ENCODE measurements around the gene DDX20. TPM values are rescaled to one million over a fixed set of nuclear protein-coding genes. Genes with fewer than 3 reads are reported as not detected.

DDX20 gene
- total and polyA plus RNA-seq, 5 donors = 3.4 to 7.7 (median 6.6) TPM

DNA sequence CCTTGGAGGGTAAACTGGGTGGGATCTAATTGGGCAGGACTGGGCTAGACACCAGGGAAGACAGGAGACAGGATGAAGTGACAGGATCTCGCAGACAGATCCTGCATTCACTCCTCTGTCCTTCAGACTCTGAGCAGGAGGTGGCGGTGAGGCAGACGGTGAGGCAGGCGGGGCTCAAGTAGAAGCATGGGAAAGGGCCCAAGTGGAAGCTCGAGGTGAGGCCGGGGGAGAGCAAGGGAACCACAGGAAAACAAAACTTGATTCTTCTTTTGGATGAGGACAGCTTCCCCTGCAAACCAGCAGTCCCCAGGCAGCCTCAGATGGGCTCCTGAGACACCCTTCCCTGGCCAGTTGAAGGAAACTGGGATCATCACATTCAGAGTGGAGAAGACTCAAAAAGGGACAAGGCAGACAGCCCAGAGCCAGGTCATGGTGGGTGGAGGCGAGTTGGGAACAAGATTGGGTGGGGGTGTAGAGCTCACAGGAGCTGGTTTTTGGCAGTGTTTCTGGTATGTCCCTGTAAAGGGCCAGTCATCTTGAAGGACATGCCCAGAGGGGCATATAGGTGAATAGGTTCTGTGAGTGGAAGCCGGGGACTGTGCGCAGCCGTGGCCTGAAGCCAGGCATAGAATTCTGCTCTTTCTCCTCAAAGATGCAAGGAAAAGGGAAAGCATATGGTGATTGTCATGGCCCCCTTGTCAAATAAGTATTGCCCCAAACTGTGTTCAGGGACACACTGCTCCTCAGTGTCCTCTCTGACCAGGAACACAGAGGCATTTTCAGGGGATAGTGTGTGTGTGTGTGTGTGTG, 34.5 kb upstream of the DDX20 start:
- 53% methylated on average over 10 of the region's 10 CpGs for WGBS
- peaks cover 30% of the 10 kb centered on the region for H3K4me1 ChIP-seq (ENCODE audit: control insufficient read depth, insufficient read depth, low read length)
- H3K27ac ChIP-seq (ENCODE audit: low read length) = peak overlapping the region; percentile 86
- intact Hi-C loops (cut with DNase I) = no loop called here
- peak in 1 of 3 donors; percentile 48 for DNase-seq
- peak in 1 of 2 donors; percentile 2 for ATAC-seq
- H3K9me3 ChIP-seq (ENCODE audit: control insufficient read depth, low read length) = no peaks in the 10 kb centered on the region
- no peak overlapping the region for H3K4me3 ChIP-seq (ENCODE audit: low read length)
- no peaks in the 10 kb centered on the region for H3K27me3 ChIP-seq (ENCODE audit: control insufficient read depth, insufficient read depth)

- peak overlapping the region; percentile 8 for H3K27ac ChIP-seq (ENCODE audit: low read length)
- intact Hi-C loops (cut with DNase I) = no loop called here
- H3K27me3 ChIP-seq (ENCODE audit: control insufficient read depth, insufficient read depth) = no peaks in the 10 kb centered on the region
- no peak for ATAC-seq
- H3K4me3 ChIP-seq (ENCODE audit: low read length) = no peak overlapping the region
- WGBS = 90% methylated on average over 7 of the region's 7 CpGs
- peaks cover 30% of the 10 kb centered on the region for H3K4me1 ChIP-seq (ENCODE audit: control insufficient read depth, insufficient read depth, low read length)
- no peaks in the 10 kb centered on the region for H3K9me3 ChIP-seq (ENCODE audit: control insufficient read depth, low read length)
- no peak for DNase-seq
Measured at GRCh38 chr1:111723091-111723806, 32.5 kb upstream of the DDX20 start.

DNA sequence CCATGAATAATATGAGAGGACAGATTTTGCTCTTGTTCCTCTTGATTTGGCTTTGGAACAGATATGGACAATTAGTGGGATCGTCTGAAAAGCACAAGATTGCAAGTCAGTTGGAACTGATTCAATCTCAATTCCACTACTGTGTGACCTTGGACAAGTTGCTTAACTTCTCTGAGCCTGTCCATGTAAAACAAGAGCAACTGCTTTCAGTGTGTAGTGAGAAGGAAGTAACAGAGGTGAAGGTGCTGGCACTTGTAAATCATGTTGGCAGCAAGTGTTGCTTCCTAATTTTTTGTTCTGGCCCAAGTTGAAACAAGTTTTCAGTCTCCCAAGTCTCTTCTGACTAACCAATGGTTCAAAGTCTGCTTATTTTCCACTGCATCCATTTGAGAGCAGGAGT, 31.8 kb upstream of the DDX20 start:
- no peaks in the 10 kb centered on the region for H3K9me3 ChIP-seq (ENCODE audit: control insufficient read depth, low read length)
- H3K27me3 ChIP-seq (ENCODE audit: control insufficient read depth, insufficient read depth) = no peaks in the 10 kb centered on the region
- peaks cover 30% of the 10 kb centered on the region for H3K4me1 ChIP-seq (ENCODE audit: control insufficient read depth, insufficient read depth, low read length)
- peak overlapping the region; percentile 8 for H3K27ac ChIP-seq (ENCODE audit: low read length)
- intact Hi-C loops (cut with DNase I) = no loop called here
- WGBS = 49% methylated on average over 1 of the region's 1 CpG
- no peak for ATAC-seq
- H3K4me3 ChIP-seq (ENCODE audit: low read length) = no peak overlapping the region
- DNase-seq = no peak

- WGBS = 39% methylated on average over 5 of the region's 5 CpGs
- no peaks in the 10 kb centered on the region for H3K27me3 ChIP-seq (ENCODE audit: control insufficient read depth, insufficient read depth)
- intact Hi-C loops (cut with DNase I) = no loop called here
- ATAC-seq = peak; percentile 36 to 69
- no peak overlapping the region for H3K4me3 ChIP-seq (ENCODE audit: low read length)
- DNase-seq = peak; percentile 46 to 88 (median 84)
- peak overlapping the region; percentile 42 for H3K27ac ChIP-seq (ENCODE audit: low read length)
- no peaks in the 10 kb centered on the region for H3K9me3 ChIP-seq (ENCODE audit: control insufficient read depth, low read length)
- H3K4me1 ChIP-seq (ENCODE audit: control insufficient read depth, insufficient read depth, low read length) = peaks cover 38% of the 10 kb centered on the region
Measured at GRCh38 chr1:111725192-111725591, 30.5 kb upstream of the DDX20 start.

DNA sequence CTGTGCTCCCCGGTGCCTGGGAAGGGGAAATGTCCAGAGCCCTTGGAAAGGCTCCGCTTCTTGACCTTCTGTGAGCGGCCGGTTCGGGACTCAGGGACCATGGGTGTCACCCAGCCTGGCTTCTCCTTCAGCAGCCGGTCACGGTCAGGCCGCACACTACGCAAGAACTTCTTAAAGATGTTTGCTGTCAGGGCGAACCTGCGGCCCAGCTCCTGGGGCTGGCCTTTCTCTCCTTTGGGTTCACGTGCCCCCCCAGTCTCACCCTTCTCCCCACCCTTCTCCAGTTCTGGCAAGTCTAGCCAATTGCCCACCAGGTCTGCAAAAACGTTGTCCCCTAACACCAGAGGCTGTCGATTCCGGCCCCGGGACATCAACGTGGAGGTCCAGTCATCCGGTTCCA, 28.6 kb upstream of the DDX20 start:
- DNase-seq = no peak
- WGBS = 85% methylated on average over 18 of the region's 18 CpGs

GRCh38 chr1:111729271-111729921, 26.3 kb upstream of the DDX20 start:
- Histone ChIP-seq H3K27me3 (ENCODE audit: control insufficient read depth, insufficient read depth) (no peaks in the 10 kb centered on the region), H3K9me3 (ENCODE audit: control insufficient read depth, low read length) (no peaks in the 10 kb centered on the region), H3K4me1 (ENCODE audit: control insufficient read depth, insufficient read depth, low read length) (peaks cover 39% of the 10 kb centered on the region), H3K4me3 (ENCODE audit: low read length) (no peak overlapping the region), H3K27ac (ENCODE audit: low read length) (peak overlapping the region; percentile 90)
- intact Hi-C loops (cut with DNase I) = no loop called here
- 33% methylated on average over 8 of the region's 8 CpGs for WGBS
- peak; percentile 69 to 91 (median 87) for DNase-seq
- peak; percentile 42 to 74 for ATAC-seq

More for the DNA sequence above, 28.6 kb upstream of the DDX20 start:
- Histone ChIP-seq H3K27ac (ENCODE audit: low read length) (no peak overlapping the region), H3K27me3 (ENCODE audit: control insufficient read depth, insufficient read depth) (no peaks in the 10 kb centered on the region), H3K4me1 (ENCODE audit: control insufficient read depth, insufficient read depth, low read length) (peaks cover 29% of the 10 kb centered on the region), H3K9me3 (ENCODE audit: control insufficient read depth, low read length) (no peaks in the 10 kb centered on the region), H3K4me3 (ENCODE audit: low read length) (no peak overlapping the region)
- ATAC-seq = no peak
- intact Hi-C loops (cut with DNase I) = no loop called here

- 57% methylated on average over 7 of the region's 7 CpGs for WGBS
- Histone ChIP-seq H3K9me3 (ENCODE audit: control insufficient read depth, low read length) (no peaks in the 10 kb centered on the region), H3K4me1 (ENCODE audit: control insufficient read depth, insufficient read depth, low read length) (peaks cover 43% of the 10 kb centered on the region), H3K4me3 (ENCODE audit: low read length) (no peak overlapping the region), H3K27me3 (ENCODE audit: control insufficient read depth, insufficient read depth) (no peaks in the 10 kb centered on the region), H3K27ac (ENCODE audit: low read length) (peak overlapping the region; percentile 90)
- DNase-seq = no peak
- intact Hi-C loops (cut with DNase I) = no loop called here
- no peak for ATAC-seq
Measured at GRCh38 chr1:111729946-111730681, 25.6 kb upstream of the DDX20 start.

- Histone ChIP-seq H3K27me3 (ENCODE audit: control insufficient read depth, insufficient read depth) (no peaks in the 10 kb centered on the region), H3K4me1 (ENCODE audit: control insufficient read depth, insufficient read depth, low read length) (peaks cover 43% of the 10 kb centered on the region), H3K9me3 (ENCODE audit: control insufficient read depth, low read length) (no peaks in the 10 kb centered on the region), H3K4me3 (ENCODE audit: low read length) (no peak overlapping the region), H3K27ac (ENCODE audit: low read length) (peak overlapping the region; percentile 62)
- ATAC-seq (no peak), DNase-seq (no peak)
- intact Hi-C loops (cut with DNase I) = no loop called here
- 54% methylated on average over 4 of the region's 4 CpGs for WGBS
Measured at GRCh38 chr1:111730706-111731105, 25.0 kb upstream of the DDX20 start.

DNA sequence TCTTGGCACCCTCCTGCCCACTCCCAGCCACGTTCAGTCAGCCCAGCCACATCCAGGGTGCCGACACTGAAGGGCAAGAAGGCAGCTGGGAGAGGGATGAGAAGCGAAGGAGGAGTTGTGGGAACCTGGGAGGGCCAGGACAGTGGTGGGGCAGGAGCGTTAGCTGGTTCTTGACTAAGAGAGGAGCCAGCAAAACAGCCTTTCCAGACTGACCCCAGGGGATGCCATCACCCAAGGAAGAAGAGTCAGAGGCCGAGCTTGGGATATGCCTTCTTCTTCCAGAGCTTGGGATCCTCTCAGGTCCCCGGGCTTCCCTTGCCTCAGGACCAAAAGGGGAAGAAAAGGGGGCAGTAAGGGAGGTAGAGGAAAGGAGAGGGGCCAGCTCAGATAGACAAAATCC, 23.7 kb upstream of the DDX20 start:
- Histone ChIP-seq H3K4me3 (ENCODE audit: low read length) (no peak overlapping the region), H3K4me1 (ENCODE audit: control insufficient read depth, insufficient read depth, low read length) (peaks cover 44% of the 10 kb centered on the region), H3K27me3 (ENCODE audit: control insufficient read depth, insufficient read depth) (no peaks in the 10 kb centered on the region), H3K9me3 (ENCODE audit: control insufficient read depth, low read length) (no peaks in the 10 kb centered on the region), H3K27ac (ENCODE audit: low read length) (peak overlapping the region; percentile 16)
- 76% methylated on average over 6 of the region's 6 CpGs for WGBS
- no peak for DNase-seq
- intact Hi-C loops (cut with DNase I) = no loop called here
- no peak for ATAC-seq

DNA sequence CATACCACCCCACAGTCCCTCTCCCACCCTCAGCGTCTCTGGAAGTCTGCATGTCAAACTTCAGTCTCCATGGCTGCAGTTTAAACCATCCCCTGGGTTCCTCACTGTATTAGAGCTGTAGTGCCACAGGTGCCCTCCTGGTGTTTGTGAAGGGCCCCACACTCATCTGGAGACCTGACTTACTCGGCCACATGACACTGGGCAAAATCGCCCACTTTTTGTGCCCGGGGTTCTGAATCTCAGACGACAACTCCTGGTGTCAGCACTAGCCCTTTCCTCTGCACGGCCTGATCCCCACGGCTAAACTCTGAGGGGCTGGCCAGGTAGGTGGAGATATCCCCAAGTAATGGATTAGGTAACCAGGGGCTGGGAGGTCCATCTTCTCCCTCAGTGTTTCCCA, 23.0 kb upstream of the DDX20 start:
- H3K27ac ChIP-seq (ENCODE audit: low read length) = peak overlapping the region; percentile 76
- no peaks in the 10 kb centered on the region for H3K9me3 ChIP-seq (ENCODE audit: control insufficient read depth, low read length)
- intact Hi-C loops (cut with DNase I) = no loop called here
- ATAC-seq = no peak
- H3K4me3 ChIP-seq (ENCODE audit: low read length) = no peak overlapping the region
- 76% methylated on average over 7 of the region's 7 CpGs for WGBS
- no peak for DNase-seq
- H3K27me3 ChIP-seq (ENCODE audit: control insufficient read depth, insufficient read depth) = no peaks in the 10 kb centered on the region
- H3K4me1 ChIP-seq (ENCODE audit: control insufficient read depth, insufficient read depth, low read length) = peaks cover 49% of the 10 kb centered on the region

Data from right cardiac atrium (tissue), 5 donors.